AG08395 (cell line): ENCODE results near the gene EBF3.
A peak's percentile ranks its signal among the peaks of the same experiment; 100 is the strongest.

Experiments used
- DNase-seq: peaks from one replicate; pipeline ENCODE4 v3.0.0; 2012; ENCODE audit warnings: mixed read lengths, low spot score

Gene EBF3, protein sequence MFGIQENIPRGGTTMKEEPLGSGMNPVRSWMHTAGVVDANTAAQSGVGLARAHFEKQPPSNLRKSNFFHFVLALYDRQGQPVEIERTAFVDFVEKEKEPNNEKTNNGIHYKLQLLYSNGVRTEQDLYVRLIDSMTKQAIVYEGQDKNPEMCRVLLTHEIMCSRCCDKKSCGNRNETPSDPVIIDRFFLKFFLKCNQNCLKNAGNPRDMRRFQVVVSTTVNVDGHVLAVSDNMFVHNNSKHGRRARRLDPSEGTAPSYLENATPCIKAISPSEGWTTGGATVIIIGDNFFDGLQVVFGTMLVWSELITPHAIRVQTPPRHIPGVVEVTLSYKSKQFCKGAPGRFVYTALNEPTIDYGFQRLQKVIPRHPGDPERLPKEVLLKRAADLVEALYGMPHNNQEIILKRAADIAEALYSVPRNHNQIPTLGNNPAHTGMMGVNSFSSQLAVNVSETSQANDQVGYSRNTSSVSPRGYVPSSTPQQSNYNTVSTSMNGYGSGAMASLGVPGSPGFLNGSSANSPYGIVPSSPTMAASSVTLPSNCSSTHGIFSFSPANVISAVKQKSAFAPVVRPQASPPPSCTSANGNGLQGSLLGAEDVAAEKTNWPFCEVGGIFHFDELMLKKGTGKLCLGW

GRCh38 chr10:129963641-129964501 lies at the start of gene EBF3:
Gene EBF3, minus strand, starts transcription at chr10:129964274. Its CDS starts 506 bp downstream, at chr10:129963768.
- peak; percentile 93 for DNase-seq

GRCh38 chr10:130013335-130014262 lies 49.5 kb upstream of the EBF3 start:
- peak; percentile 85 for DNase-seq

DNA sequence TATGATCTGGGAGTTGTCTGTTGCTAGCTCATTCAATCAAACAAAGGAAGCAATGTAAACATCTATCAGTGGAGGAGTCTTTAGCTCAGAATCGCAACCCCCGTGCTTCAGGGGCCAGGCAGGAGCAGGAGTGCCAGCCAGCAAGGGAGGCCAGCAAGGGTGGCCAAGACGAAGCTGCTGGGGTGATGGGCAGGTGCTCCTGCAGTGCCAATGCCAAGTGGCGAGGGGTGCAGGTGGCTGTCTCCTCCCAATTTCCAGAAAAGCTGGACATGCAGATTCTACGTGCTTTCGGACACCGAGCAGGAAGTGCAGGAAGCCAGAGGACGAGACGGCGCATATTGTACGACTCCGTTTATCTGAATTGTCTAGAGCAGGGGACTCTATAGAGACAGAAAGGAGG lies 48.1 kb upstream of the EBF3 start:
- no peak for DNase-seq

- DNase-seq: no peak
These were observed 46.6 kb upstream of the EBF3 start for GRCh38 chr10:130010653-130011052.

DNA sequence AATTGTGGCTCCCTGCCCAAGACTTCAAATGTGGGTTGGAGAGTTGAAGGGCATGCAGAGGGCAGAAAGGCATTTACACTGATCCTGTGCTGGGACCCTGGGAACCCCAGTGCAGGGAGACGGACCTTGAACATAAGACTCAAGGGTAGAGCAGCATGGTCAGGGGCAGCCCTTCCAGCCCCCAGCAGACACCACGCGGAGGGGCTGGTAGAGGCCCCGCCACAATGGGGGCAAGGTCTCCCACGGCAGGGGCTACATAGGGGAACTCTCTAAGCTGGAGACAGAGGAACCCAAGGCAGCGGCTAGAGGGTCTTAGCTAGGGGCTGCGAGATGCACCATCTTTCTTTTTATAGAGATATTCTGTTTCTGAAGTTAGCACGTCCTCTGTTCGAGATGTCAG lies 45.2 kb upstream of the EBF3 start:
- no peak for DNase-seq

DNA sequence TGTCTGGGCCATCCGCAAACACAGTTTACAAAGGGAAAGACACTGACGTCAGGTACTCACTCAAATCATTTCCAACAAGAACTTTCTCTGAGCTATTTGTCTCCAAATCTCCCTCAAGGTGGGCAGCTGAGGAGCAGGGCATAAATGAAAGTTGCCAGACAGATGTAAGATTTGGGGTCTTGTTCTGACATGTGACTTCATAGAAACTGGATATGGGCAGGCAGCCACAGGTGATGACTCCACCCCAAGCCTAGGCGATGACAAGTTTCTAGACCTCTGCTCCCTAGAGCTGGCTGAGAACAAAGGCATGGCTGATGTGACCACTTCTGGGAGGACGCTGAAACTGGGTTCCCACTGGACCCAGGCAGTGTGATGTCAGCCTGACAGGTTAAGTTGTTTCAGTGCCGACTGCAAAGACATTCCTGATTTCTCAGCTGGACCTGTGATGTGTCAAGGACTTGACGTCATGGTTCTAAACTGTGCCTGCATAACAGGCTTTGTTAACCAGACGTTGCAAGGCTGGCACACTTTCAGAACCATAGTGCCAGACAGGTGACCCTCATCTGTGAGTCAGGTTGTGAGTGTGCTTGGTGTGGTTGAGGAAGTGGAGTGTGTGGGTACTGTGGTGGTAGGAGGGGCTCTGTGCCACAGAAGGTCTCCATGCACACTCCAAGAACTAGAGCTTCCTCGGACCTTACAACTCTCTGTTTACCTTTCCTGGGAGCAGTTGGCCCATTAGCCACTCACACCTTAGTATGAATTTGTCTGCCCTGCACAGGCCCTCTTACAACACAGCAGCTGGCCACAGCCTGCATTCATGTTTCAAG lies 39.9 kb upstream of the EBF3 start:
- no peak for DNase-seq

DNA sequence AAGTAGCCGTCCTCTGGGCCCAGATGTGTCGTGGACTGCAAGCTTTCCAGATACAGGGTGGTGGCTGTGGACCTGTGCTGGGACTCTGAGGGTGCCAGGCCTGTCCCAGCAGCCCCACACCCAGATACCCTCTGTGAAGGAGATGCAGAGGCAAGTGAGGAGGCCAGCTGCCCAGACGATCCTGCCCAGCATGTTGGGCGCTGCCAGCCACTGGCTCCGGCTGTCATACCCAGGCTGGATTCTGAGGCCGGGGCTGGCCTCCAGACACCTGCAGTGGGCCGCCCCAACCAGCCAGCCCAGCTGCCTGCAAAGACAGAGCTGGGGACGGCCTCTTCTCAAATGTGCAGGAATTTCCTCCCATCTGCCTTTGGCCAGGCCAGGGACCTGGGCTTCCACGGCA lies 39.1 kb upstream of the EBF3 start:
- DNase-seq: no peak

DNA sequence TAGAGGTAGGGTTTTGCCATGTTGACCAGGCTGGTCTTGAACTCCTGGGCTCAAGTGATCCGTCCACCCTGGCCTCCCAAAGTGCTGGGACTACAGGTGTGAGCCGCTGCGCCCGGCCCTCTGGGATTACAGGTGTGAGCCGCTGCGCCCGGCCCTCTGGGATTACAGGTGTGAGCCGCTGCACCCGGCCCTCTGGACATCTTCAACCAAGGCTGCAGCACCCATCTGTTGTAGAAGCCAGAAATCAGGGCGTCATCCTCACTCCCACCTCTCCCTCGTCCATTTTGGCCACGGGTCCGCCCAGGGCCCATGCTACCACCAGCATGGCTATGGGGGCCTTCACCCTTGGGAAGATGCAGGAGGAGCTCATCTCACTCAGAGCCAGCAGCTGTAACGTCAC lies 38.5 kb upstream of the EBF3 start:
- no peak for DNase-seq

DNA sequence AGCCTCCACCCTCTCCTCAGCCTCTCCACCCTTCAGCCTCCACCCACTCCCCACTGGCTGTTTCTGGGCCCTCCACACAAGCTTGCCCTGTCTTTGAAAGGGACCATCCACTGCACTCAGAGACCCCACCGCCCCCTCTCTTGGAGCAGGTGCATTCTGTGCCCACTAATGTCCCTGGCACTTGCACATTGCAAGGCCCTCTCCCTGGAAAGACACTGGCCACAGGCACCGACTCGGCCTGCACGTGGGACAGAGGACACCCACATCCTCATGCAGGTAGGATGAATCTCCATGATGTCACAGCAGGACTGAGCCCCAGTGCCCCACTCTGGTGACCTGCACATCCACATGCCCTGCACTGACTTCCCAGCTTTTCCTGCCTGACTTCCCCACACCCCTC lies 36.8 kb upstream of the EBF3 start:
- DNase-seq: no peak

DNA sequence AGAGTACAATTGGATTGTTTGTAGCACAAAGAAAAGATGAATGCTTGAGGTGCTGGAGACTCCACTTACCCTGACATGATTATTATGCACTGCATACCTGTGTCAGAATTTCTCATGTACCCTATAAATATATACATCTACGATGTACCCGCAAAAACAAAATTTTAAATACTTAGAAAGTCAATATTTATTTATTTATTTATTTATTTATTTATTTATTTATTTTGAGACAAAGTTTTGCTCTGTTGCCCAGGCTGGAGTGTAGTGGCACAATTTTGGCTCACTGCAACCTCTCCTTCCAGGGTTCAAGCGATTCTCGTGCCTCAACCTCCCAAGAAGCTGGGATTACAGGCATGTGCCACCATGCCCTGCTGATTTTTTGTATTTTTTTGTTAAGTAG lies 35.1 kb upstream of the EBF3 start:
- no peak for DNase-seq

- peak; percentile 67 for DNase-seq
These were observed 29.5 kb upstream of the EBF3 start for GRCh38 chr10:129993621-129994020.

- no peak for DNase-seq
These were observed 28.3 kb upstream of the EBF3 start for GRCh38 chr10:129992356-129992755.

GRCh38 chr10:129982825-129983224 lies 18.8 kb upstream of the EBF3 start:
- no peak for DNase-seq

- DNase-seq: no peak
These were observed 14.9 kb upstream of the EBF3 start for GRCh38 chr10:129978980-129979379.

DNA sequence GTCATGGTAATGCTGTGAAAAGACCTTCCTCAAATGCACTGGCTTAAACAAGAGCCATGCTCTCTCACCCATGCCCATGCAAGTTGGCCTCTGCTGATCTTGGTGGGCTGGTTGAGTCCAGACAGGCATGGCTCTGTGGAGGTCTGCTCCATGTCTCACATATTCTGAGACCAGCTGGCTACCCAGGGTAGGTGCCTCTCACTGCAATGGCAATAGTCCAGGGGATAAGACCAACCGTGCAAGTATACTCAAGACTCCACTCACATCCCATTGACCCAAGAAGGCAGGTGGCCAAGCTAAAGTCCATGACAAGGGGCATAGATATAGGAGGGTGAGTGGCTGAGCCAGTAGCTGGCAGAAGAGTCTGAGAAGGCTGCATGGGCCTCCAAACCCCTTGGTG lies 14.2 kb upstream of the EBF3 start:
- DNase-seq: no peak

DNA sequence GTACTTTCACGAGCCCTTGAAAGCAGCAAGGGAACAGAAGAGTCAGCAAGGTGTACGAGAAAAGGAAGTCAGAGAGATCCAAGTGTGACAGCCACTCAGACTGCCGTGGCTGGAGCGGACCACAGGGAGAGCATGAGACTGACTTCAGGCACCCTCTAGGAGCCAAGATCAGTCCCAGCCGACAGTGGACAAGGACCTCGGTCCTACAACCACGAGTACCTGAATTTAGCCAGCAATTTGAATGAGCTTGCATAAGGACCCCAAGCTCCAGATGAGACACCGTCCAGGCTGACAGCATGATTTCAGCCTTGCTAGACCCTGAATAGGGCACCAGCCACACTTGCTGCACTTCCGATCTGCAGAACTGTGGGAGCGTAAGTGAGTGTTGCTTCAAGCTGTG lies 13.7 kb upstream of the EBF3 start:
- DNase-seq: no peak

GRCh38 chr10:129973674-129974059 lies 9.6 kb upstream of the EBF3 start:
- DNase-seq: no peak

GRCh38 chr10:129972966-129973673 lies 9.0 kb upstream of the EBF3 start:
- DNase-seq: no peak

DNA sequence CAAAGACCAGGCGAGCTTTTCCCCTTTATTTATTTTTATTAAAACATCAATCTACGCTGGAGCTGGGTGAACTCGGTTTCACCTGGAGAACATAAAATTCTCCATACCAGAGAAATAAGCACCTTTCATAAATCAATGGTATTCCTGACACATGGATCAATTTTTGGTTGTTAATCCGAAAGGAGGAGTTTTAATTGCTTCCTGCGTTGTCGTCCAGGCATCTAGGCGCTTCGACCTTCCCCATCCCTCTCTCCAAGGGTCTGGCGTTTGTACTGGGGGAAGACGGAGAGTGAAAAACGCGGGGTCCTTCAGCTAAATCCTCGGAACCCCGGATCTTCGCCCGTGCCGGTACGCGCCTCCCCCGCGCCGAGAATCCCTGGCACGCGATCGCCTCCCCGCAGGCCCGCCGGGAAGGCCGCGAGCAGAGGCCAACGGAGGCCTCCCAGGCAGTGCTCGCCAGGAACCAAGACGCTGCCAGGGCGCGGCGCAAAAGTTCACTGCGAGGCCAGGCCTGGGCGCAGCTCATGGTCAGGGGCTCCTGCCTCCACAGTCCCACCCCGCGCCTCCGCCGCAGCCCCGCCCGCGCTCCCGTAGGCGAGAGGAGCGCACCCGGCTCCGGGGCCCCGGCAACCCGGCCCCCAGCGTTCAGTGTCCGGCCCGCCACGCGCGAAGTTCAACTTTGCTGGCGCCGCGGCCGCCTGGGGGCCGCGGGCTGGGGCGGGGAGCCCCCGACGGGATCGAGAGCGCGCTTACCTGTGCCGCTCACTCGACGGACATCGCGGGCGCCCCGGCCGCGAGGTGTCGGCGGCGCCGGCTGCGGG lies 8.3 kb upstream of the EBF3 start:
- peak; percentile 52 for DNase-seq
